ENCODE results near the gene TXNDC11.

TXNDC11 gene

GRCh38 chr16:11685844-11686618 is 56.6 kb downstream of the TXNDC11 start:
- no peak overlapping the region for H3K27ac ChIP-seq
- TF ChIP-seq, protein P1, sequence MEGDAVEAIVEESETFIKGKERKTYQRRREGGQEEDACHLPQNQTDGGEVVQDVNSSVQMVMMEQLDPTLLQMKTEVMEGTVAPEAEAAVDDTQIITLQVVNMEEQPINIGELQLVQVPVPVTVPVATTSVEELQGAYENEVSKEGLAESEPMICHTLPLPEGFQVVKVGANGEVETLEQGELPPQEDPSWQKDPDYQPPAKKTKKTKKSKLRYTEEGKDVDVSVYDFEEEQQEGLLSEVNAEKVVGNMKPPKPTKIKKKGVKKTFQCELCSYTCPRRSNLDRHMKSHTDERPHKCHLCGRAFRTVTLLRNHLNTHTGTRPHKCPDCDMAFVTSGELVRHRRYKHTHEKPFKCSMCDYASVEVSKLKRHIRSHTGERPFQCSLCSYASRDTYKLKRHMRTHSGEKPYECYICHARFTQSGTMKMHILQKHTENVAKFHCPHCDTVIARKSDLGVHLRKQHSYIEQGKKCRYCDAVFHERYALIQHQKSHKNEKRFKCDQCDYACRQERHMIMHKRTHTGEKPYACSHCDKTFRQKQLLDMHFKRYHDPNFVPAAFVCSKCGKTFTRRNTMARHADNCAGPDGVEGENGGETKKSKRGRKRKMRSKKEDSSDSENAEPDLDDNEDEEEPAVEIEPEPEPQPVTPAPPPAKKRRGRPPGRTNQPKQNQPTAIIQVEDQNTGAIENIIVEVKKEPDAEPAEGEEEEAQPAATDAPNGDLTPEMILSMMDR (IDR thresholded peaks at IDR 0.05; ENCODE audit: low read depth, low read length, missing control alignments): no peak
- H3K27me3 ChIP-seq (replicated peaks): no peaks in the 10 kb centered on the region
- H3K4me3 ChIP-seq (ENCODE audit: low read depth, low read length): no peak overlapping the region
- no peak for DNase-seq
- H3K36me3 ChIP-seq (replicated peaks): peaks cover 60% of the 10 kb centered on the region
- in situ Hi-C loops (cut with HindIII; ENCODE audit: low pct_ligation_motif_present, low sequenced_read_pairs): no loop called here

DNA sequence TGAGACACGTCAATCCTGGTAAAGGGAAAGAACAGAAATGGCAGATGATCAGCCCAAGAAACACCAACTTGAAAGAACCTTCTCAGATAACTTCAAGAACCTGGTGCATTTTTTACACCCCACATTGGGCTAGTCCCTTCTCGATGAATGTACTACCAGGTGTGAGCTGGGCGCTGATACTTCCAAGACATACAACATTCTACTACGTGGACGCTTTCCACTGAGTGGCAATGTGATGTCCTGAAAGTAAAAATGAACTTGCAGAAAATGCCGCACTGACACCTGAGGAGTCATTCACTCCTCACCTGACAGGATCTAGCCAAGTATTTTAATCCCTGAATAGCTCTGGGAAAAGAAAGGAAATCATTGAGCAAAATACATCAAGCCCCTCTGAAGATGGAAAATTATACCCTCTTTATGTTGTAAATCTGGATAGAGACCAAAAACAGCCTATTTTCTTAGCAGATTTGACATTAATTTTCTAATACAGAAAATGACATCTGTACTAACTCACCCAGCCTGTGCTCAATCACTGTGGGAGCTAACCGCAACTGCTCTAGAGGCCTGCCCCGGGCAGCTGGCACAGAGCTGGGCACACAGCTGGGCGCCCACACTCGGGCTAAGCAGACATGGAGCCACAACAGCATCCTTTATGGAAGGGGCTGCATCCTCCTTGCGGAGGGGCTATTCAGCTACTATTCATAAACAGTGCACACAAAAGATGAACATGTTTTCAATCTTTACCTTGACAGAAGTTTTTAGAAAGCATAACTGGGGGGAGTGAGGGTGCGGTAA is 58.2 kb downstream of the TXNDC11 start:
- H3K27ac ChIP-seq: no peak overlapping the region
- no peak overlapping the region for H3K4me3 ChIP-seq (ENCODE audit: low read depth, low read length)
- DNase-seq: no peak
- in situ Hi-C loops (cut with HindIII; ENCODE audit: low pct_ligation_motif_present, low sequenced_read_pairs): no loop called here
- H3K36me3 ChIP-seq (replicated peaks): peaks cover 57% of the 10 kb centered on the region
- TF ChIP-seq, protein P1 (IDR thresholded peaks at IDR 0.05; ENCODE audit: low read depth, low read length, missing control alignments): no peak
- no peaks in the 10 kb centered on the region for H3K27me3 ChIP-seq (replicated peaks)

GRCh38 chr16:11683145-11683544 is 59.5 kb downstream of the TXNDC11 start:
- Histone ChIP-seq H3K27me3 (replicated peaks) (no peaks in the 10 kb centered on the region), H3K27ac (peak overlapping the region; percentile 65), H3K4me3 (ENCODE audit: low read depth, low read length) (no peak overlapping the region), H3K36me3 (replicated peaks) (peaks cover 67% of the 10 kb centered on the region)
- TF ChIP-seq, protein P1 (IDR thresholded peaks at IDR 0.05; ENCODE audit: low read depth, low read length, missing control alignments): no peak
- in situ Hi-C loops (cut with HindIII; ENCODE audit: low pct_ligation_motif_present, low sequenced_read_pairs): no loop called here
- no peak for DNase-seq

- DNase-seq: peak; percentile 92
- Histone ChIP-seq H3K27me3 (replicated peaks) (no peaks in the 10 kb centered on the region), H3K4me3 (ENCODE audit: low read depth, low read length) (no peak overlapping the region), H3K27ac (peak overlapping the region; percentile 65), H3K36me3 (replicated peaks) (peaks cover 65% of the 10 kb centered on the region)
- TF ChIP-seq, protein P1 (IDR thresholded peaks at IDR 0.05; ENCODE audit: low read depth, low read length, missing control alignments): no peak
- in situ Hi-C loops (cut with HindIII; ENCODE audit: low pct_ligation_motif_present, low sequenced_read_pairs): no loop called here
Observed at GRCh38 chr16:11682655-11683096, 60.0 kb downstream of the TXNDC11 start.

DNA sequence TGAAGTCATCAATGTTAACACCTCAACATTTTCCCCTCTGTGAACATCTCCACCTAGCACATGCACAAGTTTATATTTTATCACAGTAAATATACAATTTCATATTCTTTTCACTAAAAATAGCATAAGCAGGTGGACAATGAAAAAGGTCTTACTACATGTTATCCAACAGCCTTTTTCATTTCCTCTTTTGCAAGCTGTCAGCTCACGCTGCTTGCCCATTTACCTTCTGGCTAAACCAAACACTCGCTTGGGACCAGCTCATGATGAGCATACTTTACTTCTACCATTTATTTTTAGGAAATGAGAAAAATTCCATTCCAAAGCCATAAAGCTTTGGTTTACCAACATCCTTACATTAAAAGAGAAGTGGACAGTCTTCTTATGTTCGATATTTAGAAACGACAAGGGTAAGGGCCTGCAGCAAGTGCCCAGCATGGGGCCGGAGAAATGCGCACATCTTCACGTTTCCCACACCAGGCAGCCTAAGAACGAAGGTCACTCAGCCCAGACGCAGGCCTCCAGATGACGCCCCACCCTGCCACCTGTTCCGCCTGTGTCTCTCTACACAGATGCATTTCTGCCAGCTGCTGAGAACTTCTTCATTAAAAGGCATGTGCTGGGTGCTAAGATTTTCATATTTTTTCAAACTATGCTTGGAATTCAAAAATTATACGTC is 60.5 kb downstream of the TXNDC11 start:
- TF ChIP-seq, protein P1 (IDR thresholded peaks at IDR 0.05; ENCODE audit: low read depth, low read length, missing control alignments): no peak
- H3K36me3 ChIP-seq (replicated peaks): peaks cover 60% of the 10 kb centered on the region
- DNase-seq: no peak
- no peaks in the 10 kb centered on the region for H3K27me3 ChIP-seq (replicated peaks)
- in situ Hi-C loops (cut with HindIII; ENCODE audit: low pct_ligation_motif_present, low sequenced_read_pairs): no loop called here
- H3K4me3 ChIP-seq (ENCODE audit: low read depth, low read length): no peak overlapping the region
- H3K27ac ChIP-seq: peak overlapping the region; percentile 21

Measured in brain microvascular endothelial cell (primary cell).